SKM-1 treated with dmso at 0.1 percent for 144 hours (cell line): ENCODE measurements around the gene CHD9.

Experiments used
- DNase-seq: peaks from one replicate; lab custom pipeline; 2025; ENCODE audit not compliant: unreplicated experiment; lab: John Stamatoyannopoulos, UW

CHD9 gene

GRCh38 chr16:53093162-53093744, 38.5 kb downstream of the CHD9 start:
- no peak for DNase-seq

DNA sequence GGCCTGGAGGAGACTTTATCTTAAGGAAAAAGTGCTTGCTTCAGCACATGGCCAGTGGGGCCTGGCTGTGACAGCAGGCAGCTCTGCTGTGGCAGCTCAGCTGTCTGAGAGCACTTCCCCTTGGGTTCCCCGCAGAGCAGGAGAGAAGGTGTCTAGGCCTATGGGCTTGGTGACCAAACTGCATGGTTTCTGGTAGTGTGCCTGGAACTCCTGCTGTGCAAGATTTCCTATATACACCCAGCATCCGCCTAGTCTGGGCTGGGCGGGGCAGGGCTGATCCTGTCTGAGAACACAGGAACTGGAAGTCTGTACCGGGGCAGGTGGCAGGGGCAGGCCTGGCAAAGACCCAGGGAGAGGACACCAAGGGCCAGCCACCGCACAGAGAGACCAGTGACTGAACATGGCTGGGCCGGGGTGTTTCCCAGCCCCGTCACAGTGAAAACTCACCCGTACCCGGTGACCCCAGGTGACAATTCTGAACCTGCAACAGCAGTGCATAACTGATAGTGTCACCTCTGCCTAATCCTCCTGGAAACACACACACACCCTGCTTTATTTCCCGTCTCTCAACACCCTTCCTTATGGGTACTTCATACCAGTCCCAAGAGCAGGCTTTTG, 39.3 kb downstream of the CHD9 start:
- peak; percentile 43 for DNase-seq

- DNase-seq, result no peak
Measured at GRCh38 chr16:53097190-53097589, 42.4 kb downstream of the CHD9 start.

- DNase-seq, result peak; percentile 89
Measured at GRCh38 chr16:53098526-53099317, 43.9 kb downstream of the CHD9 start.

GRCh38 chr16:53099318-53100130, 44.7 kb downstream of the CHD9 start:
- peak; percentile 74 for DNase-seq

GRCh38 chr16:53100131-53100748, 45.4 kb downstream of the CHD9 start:
- no peak for DNase-seq

DNA sequence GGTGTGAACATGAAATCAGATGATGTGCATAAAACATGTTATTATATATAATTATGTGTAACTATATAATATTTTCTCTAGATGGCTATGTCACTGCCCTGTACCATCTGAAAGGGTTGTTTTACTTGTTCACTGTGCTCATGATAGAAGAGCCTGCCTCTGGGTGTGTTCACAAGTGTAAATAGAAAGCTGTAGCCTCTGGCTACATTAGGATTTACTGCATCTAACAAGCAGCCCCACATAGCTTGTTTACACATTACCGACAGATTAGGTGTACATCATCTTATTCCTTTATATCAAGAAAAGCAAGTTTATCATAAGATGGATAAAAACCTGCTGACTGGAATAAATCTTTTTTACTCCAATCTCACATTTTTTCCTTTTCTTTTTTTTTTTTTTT, 46.1 kb downstream of the CHD9 start:
- DNase-seq, result no peak

GRCh38 chr16:53103811-53104210, 49.0 kb downstream of the CHD9 start:
- DNase-seq, result no peak

- DNase-seq, result no peak
Measured at GRCh38 chr16:53105565-53105964, 50.8 kb downstream of the CHD9 start.

GRCh38 chr16:53111078-53111791, 56.4 kb downstream of the CHD9 start:
- no peak for DNase-seq

- no peak for DNase-seq
Measured at GRCh38 chr16:53112015-53112414, 57.2 kb downstream of the CHD9 start.

DNA sequence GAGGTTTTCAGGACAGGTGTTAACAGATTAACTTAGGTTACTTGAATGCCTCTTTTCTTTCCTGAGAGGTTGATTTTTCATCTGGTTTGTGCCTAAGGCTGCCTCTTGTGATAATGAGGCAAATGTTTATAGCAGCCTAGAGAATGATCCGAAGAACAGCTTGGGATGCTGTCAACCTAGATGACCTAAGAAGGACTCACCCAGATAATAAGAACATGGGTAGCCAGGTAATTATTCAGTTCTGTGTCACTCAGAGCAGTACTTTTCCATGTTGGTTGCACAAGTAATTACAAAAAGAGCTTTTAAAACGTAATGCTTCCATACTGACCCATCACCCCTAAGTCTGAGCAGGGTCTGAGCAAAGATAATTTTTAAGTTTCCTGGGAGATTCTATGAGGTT, 60.3 kb downstream of the CHD9 start:
- no peak for DNase-seq

DNA sequence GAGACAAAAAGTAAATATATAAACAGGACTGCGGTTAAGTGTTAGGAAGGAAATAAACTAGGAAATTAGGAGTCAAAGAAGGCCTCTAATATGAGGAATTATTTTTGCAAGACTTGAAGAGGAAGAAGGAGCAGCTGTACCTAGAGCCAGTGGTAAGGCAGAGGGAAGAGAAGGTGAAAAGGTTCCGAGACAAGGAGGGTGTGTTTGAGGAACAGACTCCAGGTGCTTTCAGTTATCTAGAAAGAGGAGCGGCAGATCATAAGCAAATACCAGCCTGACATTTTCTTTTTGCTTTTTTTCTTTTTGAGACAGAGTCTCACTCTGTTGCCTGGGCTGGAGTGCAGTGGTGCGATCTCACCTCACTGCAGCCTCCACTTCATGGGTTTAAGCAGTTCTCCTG, 61.0 kb downstream of the CHD9 start:
- DNase-seq, result no peak

DNA sequence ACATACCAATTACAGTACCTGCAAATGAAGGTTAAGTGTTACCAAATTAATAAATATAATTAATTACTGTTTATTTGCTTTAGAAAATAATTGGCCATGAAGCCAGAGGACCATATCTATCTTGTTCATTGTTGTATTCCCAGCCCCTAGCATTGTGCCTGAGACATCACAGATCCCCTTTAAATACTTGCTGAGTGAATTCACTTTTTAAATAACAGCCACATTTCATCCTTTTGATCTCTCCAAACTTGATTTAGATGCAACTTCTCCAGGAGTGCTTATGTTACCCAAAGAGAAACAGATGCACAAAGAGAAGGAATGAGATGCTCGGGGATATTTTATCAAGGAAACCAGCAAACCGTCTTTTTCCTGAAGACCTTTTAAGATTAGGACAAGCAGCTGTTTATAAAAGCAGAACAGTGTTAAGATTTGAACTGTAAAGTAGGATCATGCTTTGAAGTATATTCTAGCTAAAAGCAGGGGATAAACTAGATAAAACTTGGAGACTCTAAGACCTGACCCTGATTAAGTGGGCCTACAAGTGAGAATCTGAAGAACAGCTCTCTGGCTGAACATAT, 66.3 kb downstream of the CHD9 start:
- DNase-seq, result no peak

DNA sequence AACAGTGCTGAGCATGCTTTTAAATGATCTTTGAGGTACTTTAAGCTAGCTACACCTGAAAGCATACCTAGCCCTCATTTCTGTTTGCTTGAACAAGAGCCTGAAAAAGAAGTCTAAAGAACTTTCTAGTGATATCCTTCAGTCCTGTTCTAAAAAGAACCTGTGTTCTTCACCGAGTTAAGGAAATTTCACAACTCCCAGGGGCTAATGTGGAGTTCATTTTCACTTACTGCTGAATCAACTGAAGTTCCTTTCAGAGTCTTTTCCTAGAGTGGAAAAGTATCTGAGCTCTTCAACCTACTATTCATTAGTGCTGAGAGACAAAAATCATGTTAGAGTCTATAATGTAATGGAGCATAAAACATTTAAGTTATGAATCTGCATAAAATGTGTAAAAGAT, 66.9 kb downstream of the CHD9 start:
- DNase-seq, result no peak

DNA sequence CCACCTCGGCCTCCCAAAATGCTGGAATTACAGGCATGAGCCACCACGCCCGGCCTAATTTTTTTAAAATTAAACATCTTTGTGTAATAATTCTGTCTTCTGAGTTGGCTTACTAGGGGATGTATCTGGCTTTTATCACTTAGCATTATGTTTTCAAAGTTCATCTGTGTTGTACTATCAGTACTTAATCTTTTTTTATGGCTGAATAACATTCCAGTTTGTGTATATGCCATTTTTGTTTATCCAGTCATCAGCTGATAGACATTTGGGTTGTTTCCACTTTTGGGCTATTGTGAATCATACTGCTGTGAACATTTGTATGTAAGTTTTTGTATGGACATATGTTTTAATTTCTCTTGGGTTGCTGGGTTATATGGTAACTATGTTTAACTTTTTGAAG, 69.0 kb downstream of the CHD9 start:
- DNase-seq, result no peak

DNA sequence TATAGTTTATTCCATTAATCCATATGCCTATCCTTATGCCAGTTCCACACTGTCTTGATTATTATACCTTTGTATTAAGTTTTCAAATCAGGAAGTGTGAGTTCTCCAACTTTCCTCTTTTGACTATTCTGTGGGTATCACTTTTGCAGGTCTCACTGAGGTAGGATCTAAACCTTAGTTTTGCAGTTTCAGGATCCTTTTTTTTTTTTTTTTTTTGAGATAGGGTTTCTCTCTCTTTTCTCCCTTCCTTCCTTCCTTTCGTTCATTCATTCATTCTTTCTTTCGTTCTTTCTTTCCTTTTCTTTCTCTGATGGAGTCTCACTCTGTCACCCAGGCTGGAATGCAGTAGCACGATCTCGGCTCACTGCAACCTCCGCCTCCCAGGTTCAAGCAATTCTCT, 71.6 kb downstream of the CHD9 start:
- DNase-seq, result no peak

- DNase-seq, result no peak
Measured at GRCh38 chr16:53129281-53130158, 74.7 kb downstream of the CHD9 start.
